ENCODE measurements around the gene ARL8B.

The ARL8B gene

DNA sequence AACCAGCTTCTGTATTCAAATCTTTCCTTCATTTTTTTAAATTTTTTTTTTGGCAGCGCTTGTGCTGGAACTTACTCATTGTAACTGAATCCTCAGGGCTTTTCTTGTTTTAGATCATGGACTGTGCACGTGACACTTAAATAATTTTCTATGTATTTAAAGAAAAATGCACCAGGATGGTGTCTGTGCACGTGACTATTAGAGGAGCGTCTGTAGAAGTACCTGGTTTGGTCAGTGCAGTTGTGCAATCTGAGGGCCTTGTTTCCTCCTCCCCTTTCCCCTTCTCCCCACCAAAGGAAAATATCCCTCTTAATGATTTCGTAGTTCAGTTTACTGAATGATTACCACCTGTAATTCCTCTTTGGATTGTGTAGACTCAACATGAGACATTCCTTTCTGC, 96.7 kb downstream of the ARL8B start:
- no peak for ATAC-seq
- TF ChIP-seq, protein P1, sequence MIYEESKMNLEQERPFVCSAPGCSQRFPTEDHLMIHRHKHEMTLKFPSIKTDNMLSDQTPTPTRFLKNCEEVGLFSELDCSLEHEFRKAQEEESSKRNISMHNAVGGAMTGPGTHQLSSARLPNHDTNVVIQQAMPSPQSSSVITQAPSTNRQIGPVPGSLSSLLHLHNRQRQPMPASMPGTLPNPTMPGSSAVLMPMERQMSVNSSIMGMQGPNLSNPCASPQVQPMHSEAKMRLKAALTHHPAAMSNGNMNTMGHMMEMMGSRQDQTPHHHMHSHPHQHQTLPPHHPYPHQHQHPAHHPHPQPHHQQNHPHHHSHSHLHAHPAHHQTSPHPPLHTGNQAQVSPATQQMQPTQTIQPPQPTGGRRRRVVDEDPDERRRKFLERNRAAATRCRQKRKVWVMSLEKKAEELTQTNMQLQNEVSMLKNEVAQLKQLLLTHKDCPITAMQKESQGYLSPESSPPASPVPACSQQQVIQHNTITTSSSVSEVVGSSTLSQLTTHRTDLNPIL (CRISPR knock-in tag; IDR thresholded peaks at IDR 0.05; ENCODE audit: low read depth): no peak
- TF ChIP-seq RARB (CRISPR knock-in tag; IDR thresholded peaks at IDR 0.05) (no peak), ZFP30 (CRISPR knock-in tag; IDR thresholded peaks at IDR 0.05) (no peak), ZNF70 (CRISPR knock-in tag; IDR thresholded peaks at IDR 0.05) (no peak), PPARA (CRISPR knock-in tag; IDR thresholded peaks at IDR 0.05; ENCODE audit: borderline replicate concordance) (no peak)

DNA sequence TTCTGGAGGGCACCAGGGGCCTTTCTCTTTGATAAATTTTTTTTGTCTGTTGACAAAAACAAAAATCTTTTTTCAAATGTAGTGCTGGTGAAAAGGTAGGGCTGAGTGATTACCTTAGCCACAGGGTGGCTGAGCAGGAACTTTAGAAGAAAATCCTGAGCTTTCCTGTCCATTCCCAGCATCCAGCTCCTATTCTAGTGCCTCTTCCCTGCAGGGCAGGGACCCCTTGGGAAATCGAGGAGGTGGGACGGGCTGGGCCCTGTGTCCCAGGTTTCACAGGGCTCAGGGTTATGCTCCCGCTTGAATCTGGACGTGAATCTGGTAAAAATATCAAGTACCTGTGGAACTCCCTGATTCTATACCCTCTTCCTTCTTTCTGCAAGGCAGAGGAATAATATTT, 97.1 kb downstream of the ARL8B start:
- TF ChIP-seq ZNF565 (CRISPR knock-in tag; conservative IDR thresholded peaks at IDR 0.05; ENCODE audit: low read depth) (no peak), ZFP3 (CRISPR knock-in tag; IDR thresholded peaks at IDR 0.05) (no peak), ZNF70 (CRISPR knock-in tag; IDR thresholded peaks at IDR 0.05) (no peak), CSDC2 (CRISPR knock-in tag; IDR thresholded peaks at IDR 0.05) (no peak), ISL1 (CRISPR knock-in tag; IDR thresholded peaks at IDR 0.05) (no peak), GLIS3 (CRISPR knock-in tag; IDR thresholded peaks at IDR 0.05) (no peak), SNAI2 (CRISPR knock-in tag; IDR thresholded peaks at IDR 0.05) (no peak), PPARA (CRISPR knock-in tag; IDR thresholded peaks at IDR 0.05; ENCODE audit: borderline replicate concordance) (no peak), ZC3H10 (CRISPR knock-in tag; IDR thresholded peaks at IDR 0.05) (no peak)
- TF ChIP-seq, protein P2, sequence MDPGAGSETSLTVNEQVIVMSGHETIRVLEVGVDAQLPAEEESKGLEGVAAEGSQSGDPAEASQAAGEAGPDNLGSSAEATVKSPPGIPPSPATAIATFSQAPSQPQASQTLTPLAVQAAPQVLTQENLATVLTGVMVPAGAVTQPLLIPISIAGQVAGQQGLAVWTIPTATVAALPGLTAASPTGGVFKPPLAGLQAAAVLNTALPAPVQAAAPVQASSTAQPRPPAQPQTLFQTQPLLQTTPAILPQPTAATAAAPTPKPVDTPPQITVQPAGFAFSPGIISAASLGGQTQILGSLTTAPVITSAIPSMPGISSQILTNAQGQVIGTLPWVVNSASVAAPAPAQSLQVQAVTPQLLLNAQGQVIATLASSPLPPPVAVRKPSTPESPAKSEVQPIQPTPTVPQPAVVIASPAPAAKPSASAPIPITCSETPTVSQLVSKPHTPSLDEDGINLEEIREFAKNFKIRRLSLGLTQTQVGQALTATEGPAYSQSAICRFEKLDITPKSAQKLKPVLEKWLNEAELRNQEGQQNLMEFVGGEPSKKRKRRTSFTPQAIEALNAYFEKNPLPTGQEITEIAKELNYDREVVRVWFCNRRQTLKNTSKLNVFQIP (CRISPR knock-in tag; IDR thresholded peaks at IDR 0.05; ENCODE audit: borderline replicate concordance, low read depth): no peak
- TF ChIP-seq, protein P3, sequence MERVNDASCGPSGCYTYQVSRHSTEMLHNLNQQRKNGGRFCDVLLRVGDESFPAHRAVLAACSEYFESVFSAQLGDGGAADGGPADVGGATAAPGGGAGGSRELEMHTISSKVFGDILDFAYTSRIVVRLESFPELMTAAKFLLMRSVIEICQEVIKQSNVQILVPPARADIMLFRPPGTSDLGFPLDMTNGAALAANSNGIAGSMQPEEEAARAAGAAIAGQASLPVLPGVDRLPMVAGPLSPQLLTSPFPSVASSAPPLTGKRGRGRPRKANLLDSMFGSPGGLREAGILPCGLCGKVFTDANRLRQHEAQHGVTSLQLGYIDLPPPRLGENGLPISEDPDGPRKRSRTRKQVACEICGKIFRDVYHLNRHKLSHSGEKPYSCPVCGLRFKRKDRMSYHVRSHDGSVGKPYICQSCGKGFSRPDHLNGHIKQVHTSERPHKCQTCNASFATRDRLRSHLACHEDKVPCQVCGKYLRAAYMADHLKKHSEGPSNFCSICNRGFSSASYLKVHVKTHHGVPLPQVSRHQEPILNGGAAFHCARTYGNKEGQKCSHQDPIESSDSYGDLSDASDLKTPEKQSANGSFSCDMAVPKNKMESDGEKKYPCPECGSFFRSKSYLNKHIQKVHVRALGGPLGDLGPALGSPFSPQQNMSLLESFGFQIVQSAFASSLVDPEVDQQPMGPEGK (CRISPR knock-in tag; IDR thresholded peaks at IDR 0.05; ENCODE audit: borderline replicate concordance): no peak
- ATAC-seq: no peak

DNA sequence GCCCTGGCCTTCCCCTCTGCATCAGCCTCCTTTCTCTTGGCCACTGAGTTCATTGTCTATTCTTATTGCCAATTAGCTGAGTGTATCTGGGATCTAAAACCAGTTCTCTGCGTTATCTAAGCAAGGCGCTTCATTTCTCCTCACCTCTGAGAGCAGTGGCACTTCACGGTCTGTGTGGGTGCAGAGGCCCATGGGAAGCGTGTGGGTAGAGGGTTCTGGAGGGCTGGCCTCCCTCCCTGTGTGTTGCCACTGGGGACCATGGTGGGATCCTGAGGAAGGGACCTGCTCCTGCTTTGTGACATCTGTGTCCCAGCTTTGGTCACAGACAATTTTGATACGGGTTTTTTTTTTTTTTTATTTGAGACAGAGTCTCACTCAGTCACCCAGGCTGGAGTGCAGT, 98.1 kb downstream of the ARL8B start:
- TF ChIP-seq ZC3H10 (CRISPR knock-in tag; IDR thresholded peaks at IDR 0.05) (no peak), ZFP3 (CRISPR knock-in tag; IDR thresholded peaks at IDR 0.05) (no peak), PPARA (CRISPR knock-in tag; IDR thresholded peaks at IDR 0.05; ENCODE audit: borderline replicate concordance) (no peak), ESRRG (CRISPR knock-in tag; IDR thresholded peaks at IDR 0.05) (no peak), ARNTL (CRISPR knock-in tag; IDR thresholded peaks at IDR 0.05; ENCODE audit: borderline replicate concordance, low read depth) (no peak), ZNF8 (CRISPR knock-in tag; IDR thresholded peaks at IDR 0.05) (no peak), CSDC2 (CRISPR knock-in tag; IDR thresholded peaks at IDR 0.05) (no peak), SNAI2 (CRISPR knock-in tag; IDR thresholded peaks at IDR 0.05) (no peak), BACH2 (CRISPR knock-in tag; IDR thresholded peaks at IDR 0.05; ENCODE audit: borderline replicate concordance) (no peak), ZFP30 (CRISPR knock-in tag; IDR thresholded peaks at IDR 0.05) (no peak), ZNF565 (CRISPR knock-in tag; conservative IDR thresholded peaks at IDR 0.05; ENCODE audit: low read depth) (no peak), TCF4 (CRISPR knock-in tag; IDR thresholded peaks at IDR 0.05; ENCODE audit: borderline replicate concordance) (no peak), RARB (CRISPR knock-in tag; IDR thresholded peaks at IDR 0.05) (no peak), OSR1 (CRISPR knock-in tag; IDR thresholded peaks at IDR 0.05) (no peak), TOX (CRISPR knock-in tag; IDR thresholded peaks at IDR 0.05; ENCODE audit: borderline replicate concordance) (no peak), GLIS3 (CRISPR knock-in tag; IDR thresholded peaks at IDR 0.05) (no peak)
- TF ChIP-seq, protein P3 (CRISPR knock-in tag; IDR thresholded peaks at IDR 0.05; ENCODE audit: borderline replicate concordance): no peak
- TF ChIP-seq, protein P4, sequence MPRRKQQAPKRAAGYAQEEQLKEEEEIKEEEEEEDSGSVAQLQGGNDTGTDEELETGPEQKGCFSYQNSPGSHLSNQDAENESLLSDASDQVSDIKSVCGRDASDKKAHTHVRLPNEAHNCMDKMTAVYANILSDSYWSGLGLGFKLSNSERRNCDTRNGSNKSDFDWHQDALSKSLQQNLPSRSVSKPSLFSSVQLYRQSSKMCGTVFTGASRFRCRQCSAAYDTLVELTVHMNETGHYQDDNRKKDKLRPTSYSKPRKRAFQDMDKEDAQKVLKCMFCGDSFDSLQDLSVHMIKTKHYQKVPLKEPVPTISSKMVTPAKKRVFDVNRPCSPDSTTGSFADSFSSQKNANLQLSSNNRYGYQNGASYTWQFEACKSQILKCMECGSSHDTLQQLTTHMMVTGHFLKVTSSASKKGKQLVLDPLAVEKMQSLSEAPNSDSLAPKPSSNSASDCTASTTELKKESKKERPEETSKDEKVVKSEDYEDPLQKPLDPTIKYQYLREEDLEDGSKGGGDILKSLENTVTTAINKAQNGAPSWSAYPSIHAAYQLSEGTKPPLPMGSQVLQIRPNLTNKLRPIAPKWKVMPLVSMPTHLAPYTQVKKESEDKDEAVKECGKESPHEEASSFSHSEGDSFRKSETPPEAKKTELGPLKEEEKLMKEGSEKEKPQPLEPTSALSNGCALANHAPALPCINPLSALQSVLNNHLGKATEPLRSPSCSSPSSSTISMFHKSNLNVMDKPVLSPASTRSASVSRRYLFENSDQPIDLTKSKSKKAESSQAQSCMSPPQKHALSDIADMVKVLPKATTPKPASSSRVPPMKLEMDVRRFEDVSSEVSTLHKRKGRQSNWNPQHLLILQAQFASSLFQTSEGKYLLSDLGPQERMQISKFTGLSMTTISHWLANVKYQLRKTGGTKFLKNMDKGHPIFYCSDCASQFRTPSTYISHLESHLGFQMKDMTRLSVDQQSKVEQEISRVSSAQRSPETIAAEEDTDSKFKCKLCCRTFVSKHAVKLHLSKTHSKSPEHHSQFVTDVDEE (CRISPR knock-in tag; IDR thresholded peaks at IDR 0.05): no peak
- ATAC-seq: no peak; the same call in 2 of the 3 replicates
